Tibial nerve (tissue), 4 donors: ENCODE results near the gene KRT14. TPM values are rescaled to one million over a fixed set of nuclear protein-coding genes. Genes with fewer than 3 reads are reported as not detected.

Experiments used
- DNase-seq, 2 donors: peaks; one replicate each; pipeline ENCODE4 v3.0.0-alpha.2; 2019; ENCODE audit warnings: low spot score in 2 of 2
- H3K27ac ChIP-seq, 4 donors: fragments of 200-600 bp; sonication (generic) in 3 of 4; one replicate each; pipeline ENCODE4 v1.5.1; 2017 to 2019; ENCODE audit warnings: mild to moderate bottlenecking in 1 of 4
- H3K27me3 ChIP-seq, 2 donors: fragments of 200-600 bp; sonication (generic) in 1 of 2; one replicate each; pipeline versions ENCODE4 v1.5.1 to v1.6.0; 2017 to 2019
- H3K36me3 ChIP-seq, 3 donors: fragments of 200-600 bp; sonication (generic); one replicate each; pipeline ENCODE4 v1.5.1; 2018 to 2019
- H3K4me1 ChIP-seq, 4 donors: fragments of 200-600 bp; sonication (generic) in 3 of 4; one replicate each; pipeline ENCODE4 v1.5.1; 2017 to 2019
- H3K4me3 ChIP-seq, 4 donors: fragments of 200-600 bp; sonication (generic) in 3 of 4; one replicate each; pipeline ENCODE4 v1.5.1; 2017 to 2019; ENCODE audit warnings: mild to moderate bottlenecking in 1 of 4, moderate library complexity in 1 of 4
- H3K9me3 ChIP-seq, 4 donors: fragments of 200-600 bp; sonication (generic) in 3 of 4; one replicate each; pipeline ENCODE4 v1.5.1; 2017 to 2019
- EP300 ChIP-seq, 2 donors: sonication (generic); formaldehyde crosslinking; IDR thresholded peaks; one replicate each; pipeline ENCODE4 v1.6.1; 2017; ENCODE audit warnings: antibody characterized with exemption in 2 of 2, mild to moderate bottlenecking in 1 of 2
- POLR2A ChIP-seq, 2 donors: fragments of 450-650 bp; IDR thresholded peaks; one replicate each; pipeline ENCODE4 v1.6.1; 2017; ENCODE audit warnings: antibody characterized with exemption in 2 of 2, mild to moderate bottlenecking in 2 of 2, moderate library complexity in 2 of 2
- WGBS, 2 donors: methylation state at CpG; one replicate each; pipeline ENCODE4 v1.1.5; 2018; 5-methylcytosine and 5-hydroxymethylcytosine counted together
- total RNA-seq, 4 donors: library from RNA; depleted of rRNA; stranded (reverse); fragments of >200 nt; gene quantifications; one replicate each; pipeline ENCODE4 v1.1.0, GENCODE V29; 2016
- TF ChIP-seq, protein P1 (sequence below), 5 experiments: fragments of 200-600 bp in 3 of 5; fragments of 450-650 bp in 2 of 5; sonication (generic) in 3 of 5; IDR thresholded peaks; one replicate each; pipeline ENCODE4 v1.5.1; 2016 to 2019; ENCODE audit warnings: antibody characterized with exemption in 5 of 5, mild to moderate bottlenecking in 3 of 5, moderate library complexity in 2 of 5

KRT14 gene
- total RNA-seq, 4 donors from 2014 or later, result 8.4 to 57.8 (median 34.0) TPM

DNA sequence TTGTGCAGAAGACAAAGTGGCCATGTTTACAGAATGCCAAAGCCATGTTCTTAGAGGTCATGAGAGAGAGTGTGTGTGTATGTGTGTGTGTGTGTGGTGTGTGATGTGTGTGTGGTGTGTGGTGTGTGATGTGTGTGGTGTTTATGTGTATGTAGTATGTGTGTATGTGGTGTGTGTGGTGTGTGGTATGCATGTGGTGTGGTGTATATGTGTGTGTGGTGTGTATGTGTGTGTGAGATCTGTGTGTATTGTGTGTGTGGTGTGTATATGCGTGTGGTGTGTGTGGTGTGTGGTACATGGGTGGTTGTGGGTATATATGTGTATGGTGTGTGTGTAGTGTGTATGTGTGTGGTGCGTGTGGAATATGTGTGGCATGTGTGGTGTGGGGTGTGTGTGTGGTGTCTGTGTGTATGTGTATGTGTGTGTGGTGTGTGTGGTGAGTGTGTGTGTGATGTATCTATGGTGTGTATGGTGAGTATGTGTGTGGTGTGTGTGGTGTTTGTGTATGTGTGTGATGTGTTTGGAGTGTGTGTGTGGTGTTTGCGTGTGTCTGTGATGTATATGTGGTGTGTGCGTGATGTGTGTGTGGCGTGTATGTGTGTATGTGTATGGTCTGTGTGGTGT is 45.9 kb upstream of the KRT14 start:
- Histone ChIP-seq H3K27ac (no peak overlapping the region), H3K4me3 (no peak overlapping the region), H3K27me3 (no peaks in the 10 kb centered on the region), H3K36me3 (no peaks in the 10 kb centered on the region), H3K4me1 (peaks cover 0 to 19% (median 12%) of the 10 kb centered on the region in 4 donors), H3K9me3 (no peaks in the 10 kb centered on the region)
- TF ChIP-seq POLR2A (IDR thresholded peaks at IDR 0.05), result no peak
- TF ChIP-seq EP300 (IDR thresholded peaks at IDR 0.05), result no peak
- TF ChIP-seq, protein P1, sequence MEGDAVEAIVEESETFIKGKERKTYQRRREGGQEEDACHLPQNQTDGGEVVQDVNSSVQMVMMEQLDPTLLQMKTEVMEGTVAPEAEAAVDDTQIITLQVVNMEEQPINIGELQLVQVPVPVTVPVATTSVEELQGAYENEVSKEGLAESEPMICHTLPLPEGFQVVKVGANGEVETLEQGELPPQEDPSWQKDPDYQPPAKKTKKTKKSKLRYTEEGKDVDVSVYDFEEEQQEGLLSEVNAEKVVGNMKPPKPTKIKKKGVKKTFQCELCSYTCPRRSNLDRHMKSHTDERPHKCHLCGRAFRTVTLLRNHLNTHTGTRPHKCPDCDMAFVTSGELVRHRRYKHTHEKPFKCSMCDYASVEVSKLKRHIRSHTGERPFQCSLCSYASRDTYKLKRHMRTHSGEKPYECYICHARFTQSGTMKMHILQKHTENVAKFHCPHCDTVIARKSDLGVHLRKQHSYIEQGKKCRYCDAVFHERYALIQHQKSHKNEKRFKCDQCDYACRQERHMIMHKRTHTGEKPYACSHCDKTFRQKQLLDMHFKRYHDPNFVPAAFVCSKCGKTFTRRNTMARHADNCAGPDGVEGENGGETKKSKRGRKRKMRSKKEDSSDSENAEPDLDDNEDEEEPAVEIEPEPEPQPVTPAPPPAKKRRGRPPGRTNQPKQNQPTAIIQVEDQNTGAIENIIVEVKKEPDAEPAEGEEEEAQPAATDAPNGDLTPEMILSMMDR (IDR thresholded peaks at IDR 0.05), result no peak
- no peak for DNase-seq
- WGBS, 2 donors, result 75 to 76% methylated on average over 5 of the region's 5 CpGs

DNA sequence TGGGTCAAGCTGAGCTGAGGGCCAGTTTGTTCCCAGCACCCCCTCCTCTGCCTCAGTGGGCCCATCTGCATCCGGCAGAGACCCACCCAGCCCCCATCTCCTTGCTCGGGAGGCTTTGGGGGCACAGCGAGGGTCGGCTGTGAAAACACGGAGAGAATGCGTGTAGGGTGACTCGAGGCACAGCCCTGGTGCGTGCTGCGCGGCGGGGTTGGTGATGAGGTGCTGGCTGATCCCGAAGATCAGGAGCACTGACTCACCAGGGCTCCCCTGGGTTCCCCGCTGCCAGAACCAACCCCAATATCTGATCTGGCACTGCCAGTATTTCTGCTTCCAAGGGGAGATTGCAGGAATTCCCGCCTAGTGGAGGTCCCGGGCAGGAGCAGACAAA is 45.2 kb upstream of the KRT14 start:
- no peak for DNase-seq
- no peaks in the 10 kb centered on the region for H3K27me3 ChIP-seq
- TF ChIP-seq EP300 (IDR thresholded peaks at IDR 0.05), result no peak
- TF ChIP-seq POLR2A (IDR thresholded peaks at IDR 0.05), result no peak
- TF ChIP-seq, protein P1 (IDR thresholded peaks at IDR 0.05), result no peak
- H3K36me3 ChIP-seq, result no peaks in the 10 kb centered on the region
- no peaks in the 10 kb centered on the region for H3K9me3 ChIP-seq
- H3K4me1 ChIP-seq, result peaks cover 0 to 19% (median 12%) of the 10 kb centered on the region in 4 donors
- no peak overlapping the region for H3K27ac ChIP-seq
- H3K4me3 ChIP-seq, result no peak overlapping the region
- WGBS, 2 donors, result 80 to 88% methylated on average over 15 of the region's 15 CpGs

DNA sequence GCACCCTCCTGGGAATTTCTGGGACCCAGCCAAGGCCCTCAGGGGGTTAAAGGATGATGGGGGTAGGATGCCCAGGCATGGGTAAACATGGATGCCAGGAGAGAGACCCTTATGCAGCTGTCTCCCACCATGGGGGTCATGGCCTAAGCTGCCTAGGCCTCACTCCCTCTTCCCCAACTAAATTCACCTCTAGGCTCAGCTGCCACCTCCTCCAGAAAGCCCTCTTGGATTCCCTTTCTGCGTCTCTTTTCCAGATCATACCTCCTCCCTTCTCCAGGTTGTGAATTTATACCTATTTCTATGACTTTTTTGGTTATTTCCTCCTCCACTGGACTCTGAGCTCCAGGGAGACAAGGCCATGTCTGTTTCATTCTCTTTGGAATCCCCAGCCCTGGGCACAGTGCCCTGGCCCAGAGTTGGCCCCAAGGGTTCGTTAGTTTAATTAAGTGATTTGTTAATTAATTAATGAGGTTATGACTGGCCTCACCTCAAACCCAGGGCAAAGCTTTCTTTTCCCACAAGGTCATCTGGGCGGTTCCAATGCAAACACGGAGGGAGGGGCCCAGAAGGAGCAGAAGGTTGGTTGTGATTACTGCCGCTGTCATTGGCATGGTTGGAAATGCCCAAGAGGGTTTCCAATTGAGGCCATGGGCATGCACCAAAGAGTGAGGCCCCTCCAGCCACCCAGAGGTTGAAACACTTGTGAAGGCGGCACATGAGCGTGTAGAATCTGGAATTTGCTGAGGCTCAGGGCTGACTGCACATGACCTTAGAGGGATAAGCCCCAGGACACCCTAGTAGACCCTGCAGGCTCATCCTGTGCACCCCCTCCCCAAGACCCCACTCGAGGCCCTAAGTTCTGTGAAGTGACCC is 44.6 kb upstream of the KRT14 start:
- Histone ChIP-seq H3K4me1 (peaks cover 0 to 19% (median 12%) of the 10 kb centered on the region in 4 donors), H3K27ac (no peak overlapping the region), H3K4me3 (no peak overlapping the region), H3K36me3 (no peaks in the 10 kb centered on the region), H3K9me3 (no peaks in the 10 kb centered on the region), H3K27me3 (no peaks in the 10 kb centered on the region)
- no peak for DNase-seq
- TF ChIP-seq, protein P1 (IDR thresholded peaks at IDR 0.05), result no peak
- TF ChIP-seq EP300 (IDR thresholded peaks at IDR 0.05) (no peak), POLR2A (IDR thresholded peaks at IDR 0.05) (no peak)
- 85 to 90% methylated on average over 8 of the region's 8 CpGs for WGBS, 2 donors

DNA sequence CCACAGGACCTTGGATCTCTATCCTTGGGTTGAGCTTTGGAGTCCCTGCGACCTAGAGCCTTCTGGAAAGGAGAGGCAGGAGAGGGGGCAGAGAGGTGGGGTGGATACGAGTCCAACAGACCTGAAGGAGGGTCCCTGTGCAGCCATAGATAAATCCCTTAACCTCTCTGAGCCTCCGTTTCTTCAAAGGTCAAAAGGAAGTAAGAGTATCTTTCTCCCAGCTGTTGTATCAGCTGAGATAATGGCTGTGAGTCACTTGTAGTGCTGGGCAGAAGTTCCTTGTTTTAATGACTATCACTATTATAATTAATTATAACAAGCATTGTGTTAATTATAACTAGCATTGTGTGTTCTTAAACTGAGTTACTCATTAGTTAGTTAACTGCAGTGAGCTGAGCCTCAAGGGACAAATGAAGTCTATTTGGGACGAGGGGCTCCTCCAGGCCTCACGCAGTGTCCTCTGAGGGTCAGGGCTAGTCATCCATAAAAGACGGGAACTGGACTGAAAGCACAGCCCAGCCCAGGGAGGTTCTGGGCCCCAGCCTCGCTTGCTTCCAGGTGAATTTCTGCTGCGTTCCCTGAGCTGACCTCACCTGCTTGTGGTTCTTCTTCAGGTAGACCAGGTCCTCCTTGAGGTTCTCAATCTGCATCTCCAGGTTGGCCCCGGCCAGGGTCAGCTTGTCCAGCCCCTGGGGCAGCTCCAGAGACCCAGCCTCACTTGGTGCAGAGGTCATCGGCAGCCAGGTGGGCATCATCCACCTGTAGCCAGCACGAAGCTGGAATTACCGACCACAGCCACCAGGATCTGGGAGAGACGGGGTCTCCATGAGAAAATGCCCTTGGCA is 43.4 kb upstream of the KRT14 start:
- WGBS, 2 donors, result 76 to 82% methylated on average over 13 of the region's 13 CpGs
- H3K27me3 ChIP-seq, result no peaks in the 10 kb centered on the region
- TF ChIP-seq EP300 (IDR thresholded peaks at IDR 0.05) (no peak), POLR2A (IDR thresholded peaks at IDR 0.05) (no peak)
- TF ChIP-seq, protein P1 (IDR thresholded peaks at IDR 0.05), result no peak
- no peak overlapping the region for H3K4me3 ChIP-seq
- no peak overlapping the region for H3K27ac ChIP-seq
- H3K36me3 ChIP-seq, result no peaks in the 10 kb centered on the region
- peaks cover 0 to 8% (median 6%) of the 10 kb centered on the region in 4 donors for H3K4me1 ChIP-seq
- no peaks in the 10 kb centered on the region for H3K9me3 ChIP-seq
- DNase-seq, result no peak
